Subcutaneous adipose tissue (tissue), 4 donors: Measurements from ENCODE around the gene ATP6V1D. TPM values are rescaled to one million over a fixed set of nuclear protein-coding genes. Genes with fewer than 3 reads are reported as not detected.

Experiments used
- CTCF ChIP-seq: fragments of 450-650 bp; IDR thresholded peaks from one replicate; pipeline ENCODE4 v1.5.1; 2016; ENCODE audit warnings: low read depth, mild to moderate bottlenecking, control low read depth, antibody characterized with exemption, moderate library complexity
- total RNA-seq, 4 donors: library from RNA; depleted of rRNA; stranded (reverse); fragments of >200 nt; gene quantifications; one replicate each; pipeline ENCODE4 v1.1.0, GENCODE V29; 2016

The ATP6V1D gene
- total RNA-seq, 4 donors from 2014 or later, result 52.6 to 91.1 (median 62.7) TPM

DNA sequence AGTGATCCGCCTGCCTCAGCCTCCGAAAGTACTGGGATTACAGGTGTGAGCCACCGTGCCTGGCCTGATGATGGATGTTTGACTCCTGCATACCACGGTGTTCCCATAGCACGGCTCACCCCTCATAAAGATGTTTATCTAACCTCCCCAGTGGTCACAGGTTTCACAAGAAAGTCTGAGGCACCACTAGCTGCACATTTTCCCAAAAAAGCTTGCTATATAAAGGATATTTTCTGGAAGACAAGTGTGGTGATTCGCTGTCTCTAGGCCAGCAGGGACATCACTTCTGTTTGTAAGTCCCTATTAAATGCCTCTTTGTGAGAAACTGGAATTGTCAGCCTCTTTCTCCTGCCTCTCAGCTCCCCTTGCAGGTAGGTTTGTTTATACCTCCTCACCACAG lies 34.1 kb upstream of the ATP6V1D start:
- no peak for TF ChIP-seq CTCF

DNA sequence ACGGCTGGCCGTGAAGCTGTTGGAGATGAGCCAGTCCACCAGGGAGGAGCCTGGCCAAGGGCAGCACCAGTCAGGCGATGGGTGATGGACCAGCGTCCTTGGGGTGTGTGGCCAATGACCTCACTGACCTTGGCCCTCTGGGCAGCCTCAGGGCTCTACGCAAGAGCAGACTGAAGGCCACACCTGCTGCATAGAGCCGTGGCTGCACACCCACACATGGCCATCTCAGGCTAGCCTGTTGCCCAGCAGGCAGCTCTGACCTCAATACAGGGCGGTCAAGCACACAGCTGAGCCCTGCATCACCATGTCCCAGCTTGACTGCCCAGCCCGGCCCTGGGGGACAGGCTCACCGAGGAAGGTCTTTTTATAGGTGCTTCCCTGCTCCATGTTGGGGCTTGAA lies 33.2 kb upstream of the ATP6V1D start:
- TF ChIP-seq CTCF, result no peak

DNA sequence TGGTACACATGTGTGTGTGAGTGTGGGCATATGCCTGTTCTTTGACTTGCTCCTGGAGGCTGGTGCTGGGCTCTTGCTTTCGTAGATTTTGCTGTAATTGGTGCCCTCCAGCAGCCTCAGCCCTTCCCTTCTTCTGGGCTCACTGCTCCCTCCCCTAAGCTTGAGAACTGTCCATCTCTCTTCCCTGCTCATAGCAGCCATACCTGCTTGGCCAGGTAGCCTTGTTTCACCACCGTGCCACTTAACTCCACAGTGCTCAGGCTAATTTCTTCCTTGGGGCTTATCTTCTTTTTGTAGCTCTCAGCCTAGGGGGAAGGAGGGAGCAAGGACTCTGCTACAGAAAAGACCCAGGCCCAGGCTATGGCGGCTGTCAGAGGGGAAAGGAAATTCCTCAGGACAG lies 32.5 kb upstream of the ATP6V1D start:
- no peak for TF ChIP-seq CTCF

- no peak for TF ChIP-seq CTCF
Observed at GRCh38 chr14:67391268-67391667, 31.7 kb upstream of the ATP6V1D start.

GRCh38 chr14:67389811-67390534 lies 30.4 kb upstream of the ATP6V1D start:
- no peak for TF ChIP-seq CTCF

DNA sequence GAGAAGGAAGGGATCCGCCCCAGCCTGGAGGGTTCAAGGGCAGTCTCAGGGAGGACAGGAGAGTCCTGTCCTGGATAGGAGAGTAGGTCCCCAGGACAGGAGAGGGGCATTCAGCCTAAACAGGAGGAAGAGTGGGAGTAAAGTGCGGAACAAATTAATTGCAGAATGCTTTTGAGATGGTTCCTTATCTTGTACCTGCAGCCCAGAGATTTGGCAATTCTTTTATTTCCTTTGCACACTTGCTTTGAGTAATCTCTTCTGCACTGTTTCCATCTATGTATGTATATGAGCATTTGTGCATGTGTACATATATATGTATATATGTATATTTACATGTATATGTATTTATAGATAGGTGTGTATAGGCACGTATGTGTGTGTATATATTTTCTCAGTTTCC lies 29.7 kb upstream of the ATP6V1D start:
- TF ChIP-seq CTCF, result no peak

- no peak for TF ChIP-seq CTCF
Observed at GRCh38 chr14:67387195-67387594, 27.6 kb upstream of the ATP6V1D start.
